ENCODE measurements around the gene NOS1AP.

NOS1AP gene

GRCh38 chr1:162166917-162167615, 97.6 kb downstream of the NOS1AP start:
- Histone ChIP-seq H2AK5ac (ENCODE audit: low read length, severe bottlenecking) (no peak overlapping the region), H3K4me2 (ENCODE audit: low read length, poor library complexity, severe bottlenecking) (no peak overlapping the region), H3K27me3 (ENCODE audit: control insufficient read depth in 1 of 2, insufficient read depth in 1 of 2, low read length in 2 of 2) (peaks cover 0 to 47% of the 10 kb centered on the region in 2 experiments), H2BK15ac (ENCODE audit: low read depth, poor library complexity, severe bottlenecking) (no peak overlapping the region), H3K9ac (ENCODE audit: low read length) (no peak overlapping the region), H3K27ac (ENCODE audit: low read length, poor library complexity, severe bottlenecking) (no peak overlapping the region), H3K4ac (ENCODE audit: low read depth in 1 of 2, low read length in 2 of 2) (no peak overlapping the region), H2BK120ac (ENCODE audit: low read depth, low read length) (no peak overlapping the region), H3K18ac (ENCODE audit: low read depth in 1 of 2, low read length in 2 of 2) (peak overlapping the region in 1 of 2 experiments; percentile 42), H3K14ac (ENCODE audit: low read length in 2 of 2) (peak overlapping the region in 1 of 2 experiments; percentile 18), H3K36me3 (ENCODE audit: control insufficient read depth in 1 of 2, insufficient read depth in 2 of 2, low read depth in 1 of 2, low read length in 2 of 2) (no peaks in the 10 kb centered on the region), H2AFZ (ENCODE audit: low read depth, low read length) (no peak overlapping the region), H4K8ac (ENCODE audit: low read length) (no peak overlapping the region), H3K9me3 (ENCODE audit: control insufficient read depth, low read length) (no peaks in the 10 kb centered on the region), H2BK5ac (ENCODE audit: low read depth, low read length, poor library complexity, severe bottlenecking) (no peak overlapping the region), H3K23ac (ENCODE audit: low read length in 2 of 2) (peak overlapping the region in 1 of 2 experiments; percentile 70), H3K79me1 (replicated peaks; ENCODE audit: low read length, poor library complexity, severe bottlenecking) (no peaks in the 10 kb centered on the region), H4K91ac (ENCODE audit: low read length) (no peak overlapping the region), H3K4me1 (ENCODE audit: control insufficient read depth, insufficient read depth, low read depth, low read length) (peaks cover 5% of the 10 kb centered on the region), H2BK12ac (ENCODE audit: low read length in 2 of 2) (no peak overlapping the region), H3K4me3 (ENCODE audit: insufficient read depth in 1 of 2, low read depth in 1 of 2, low read length in 2 of 2) (no peak overlapping the region)
- WGBS = 69% methylated on average over 9 of the region's 9 CpGs
- no peak for DNase-seq

- H2AK5ac ChIP-seq (ENCODE audit: low read length, severe bottlenecking) = no peak overlapping the region
- no peaks in the 10 kb centered on the region for H3K36me3 ChIP-seq (ENCODE audit: control insufficient read depth in 1 of 2, insufficient read depth in 2 of 2, low read depth in 1 of 2, low read length in 2 of 2)
- no peak overlapping the region for H2AFZ ChIP-seq (ENCODE audit: low read depth, low read length)
- H3K14ac ChIP-seq (ENCODE audit: low read length in 2 of 2) = peak overlapping the region in 1 of 2 experiments; percentile 1
- no peak overlapping the region for H2BK120ac ChIP-seq (ENCODE audit: low read depth, low read length)
- peaks cover 0 to 38% of the 10 kb centered on the region in 2 experiments for H3K27me3 ChIP-seq (ENCODE audit: control insufficient read depth in 1 of 2, insufficient read depth in 1 of 2, low read length in 2 of 2)
- no peak overlapping the region for H3K27ac ChIP-seq (ENCODE audit: low read length, poor library complexity, severe bottlenecking)
- H3K79me1 ChIP-seq (replicated peaks; ENCODE audit: low read length, poor library complexity, severe bottlenecking) = no peaks in the 10 kb centered on the region
- peaks cover 5% of the 10 kb centered on the region for H3K4me1 ChIP-seq (ENCODE audit: control insufficient read depth, insufficient read depth, low read depth, low read length)
- H4K8ac ChIP-seq (ENCODE audit: low read length) = no peak overlapping the region
- H3K18ac ChIP-seq (ENCODE audit: low read depth in 1 of 2, low read length in 2 of 2) = no peak overlapping the region
- no peak overlapping the region for H2BK15ac ChIP-seq (ENCODE audit: low read depth, poor library complexity, severe bottlenecking)
- no peak overlapping the region for H3K4ac ChIP-seq (ENCODE audit: low read depth in 1 of 2, low read length in 2 of 2)
- no peak overlapping the region for H3K4me2 ChIP-seq (ENCODE audit: low read length, poor library complexity, severe bottlenecking)
- no peak for DNase-seq
- no peak overlapping the region for H4K91ac ChIP-seq (ENCODE audit: low read length)
- 65% methylated on average over 3 of the region's 5 CpGs for WGBS
- H3K9ac ChIP-seq (ENCODE audit: low read length) = no peak overlapping the region
- H2BK12ac ChIP-seq (ENCODE audit: low read length in 2 of 2) = no peak overlapping the region
- H2BK5ac ChIP-seq (ENCODE audit: low read depth, low read length, poor library complexity, severe bottlenecking) = no peak overlapping the region
- no peaks in the 10 kb centered on the region for H3K9me3 ChIP-seq (ENCODE audit: control insufficient read depth, low read length)
- H3K4me3 ChIP-seq (ENCODE audit: insufficient read depth in 1 of 2, low read depth in 1 of 2, low read length in 2 of 2) = no peak overlapping the region
- no peak overlapping the region for H3K23ac ChIP-seq (ENCODE audit: low read length in 2 of 2)
These were observed 98.8 kb downstream of the NOS1AP start for GRCh38 chr1:162168261-162168660.

- H3K4ac ChIP-seq (ENCODE audit: low read depth in 1 of 2, low read length in 2 of 2) = no peak overlapping the region
- H3K36me3 ChIP-seq (ENCODE audit: control insufficient read depth in 1 of 2, insufficient read depth in 2 of 2, low read depth in 1 of 2, low read length in 2 of 2) = no peaks in the 10 kb centered on the region
- H3K27me3 ChIP-seq (ENCODE audit: control insufficient read depth in 1 of 2, insufficient read depth in 1 of 2, low read length in 2 of 2) = peaks cover 0 to 29% of the 10 kb centered on the region in 2 experiments
- H3K4me3 ChIP-seq (ENCODE audit: insufficient read depth in 1 of 2, low read depth in 1 of 2, low read length in 2 of 2) = no peak overlapping the region
- H3K79me1 ChIP-seq (replicated peaks; ENCODE audit: low read length, poor library complexity, severe bottlenecking) = no peaks in the 10 kb centered on the region
- H4K91ac ChIP-seq (ENCODE audit: low read length) = no peak overlapping the region
- no peak overlapping the region for H4K8ac ChIP-seq (ENCODE audit: low read length)
- H3K9me3 ChIP-seq (ENCODE audit: control insufficient read depth, low read length) = no peaks in the 10 kb centered on the region
- no peak overlapping the region for H3K23ac ChIP-seq (ENCODE audit: low read length in 2 of 2)
- no peak overlapping the region for H3K9ac ChIP-seq (ENCODE audit: low read length)
- H2BK120ac ChIP-seq (ENCODE audit: low read depth, low read length) = no peak overlapping the region
- no peak overlapping the region for H3K27ac ChIP-seq (ENCODE audit: low read length, poor library complexity, severe bottlenecking)
- H2BK15ac ChIP-seq (ENCODE audit: low read depth, poor library complexity, severe bottlenecking) = no peak overlapping the region
- H3K18ac ChIP-seq (ENCODE audit: low read depth in 1 of 2, low read length in 2 of 2) = no peak overlapping the region
- no peak overlapping the region for H2AFZ ChIP-seq (ENCODE audit: low read depth, low read length)
- 79% methylated on average over 7 of the region's 7 CpGs for WGBS
- no peak for DNase-seq
- H2BK5ac ChIP-seq (ENCODE audit: low read depth, low read length, poor library complexity, severe bottlenecking) = no peak overlapping the region
- no peak overlapping the region for H2BK12ac ChIP-seq (ENCODE audit: low read length in 2 of 2)
- no peak overlapping the region for H3K4me2 ChIP-seq (ENCODE audit: low read length, poor library complexity, severe bottlenecking)
- H3K4me1 ChIP-seq (ENCODE audit: control insufficient read depth, insufficient read depth, low read depth, low read length) = peaks cover 5% of the 10 kb centered on the region
- no peak overlapping the region for H3K14ac ChIP-seq (ENCODE audit: low read length in 2 of 2)
- no peak overlapping the region for H2AK5ac ChIP-seq (ENCODE audit: low read length, severe bottlenecking)
These were observed 99.7 kb downstream of the NOS1AP start for GRCh38 chr1:162169031-162169790.

- H2BK5ac ChIP-seq (ENCODE audit: low read depth, low read length, poor library complexity, severe bottlenecking) = no peak overlapping the region
- H3K36me3 ChIP-seq (ENCODE audit: control insufficient read depth in 1 of 2, insufficient read depth in 2 of 2, low read depth in 1 of 2, low read length in 2 of 2) = no peaks in the 10 kb centered on the region
- H3K27me3 ChIP-seq (ENCODE audit: control insufficient read depth in 1 of 2, insufficient read depth in 1 of 2, low read length in 2 of 2) = peaks cover 0 to 18% of the 10 kb centered on the region in 2 experiments
- no peaks in the 10 kb centered on the region for H3K9me3 ChIP-seq (ENCODE audit: control insufficient read depth, low read length)
- H4K91ac ChIP-seq (ENCODE audit: low read length) = no peak overlapping the region
- H3K4me1 ChIP-seq (ENCODE audit: control insufficient read depth, insufficient read depth, low read depth, low read length) = peaks cover 6% of the 10 kb centered on the region
- no peak overlapping the region for H3K23ac ChIP-seq (ENCODE audit: low read length in 2 of 2)
- H2AK5ac ChIP-seq (ENCODE audit: low read length, severe bottlenecking) = no peak overlapping the region
- no peak overlapping the region for H2AFZ ChIP-seq (ENCODE audit: low read depth, low read length)
- no peak overlapping the region for H3K4me2 ChIP-seq (ENCODE audit: low read length, poor library complexity, severe bottlenecking)
- no peak overlapping the region for H3K9ac ChIP-seq (ENCODE audit: low read length)
- H3K14ac ChIP-seq (ENCODE audit: low read length in 2 of 2) = no peak overlapping the region
- no peak for DNase-seq
- H3K4me3 ChIP-seq (ENCODE audit: insufficient read depth in 1 of 2, low read depth in 1 of 2, low read length in 2 of 2) = no peak overlapping the region
- H4K8ac ChIP-seq (ENCODE audit: low read length) = no peak overlapping the region
- no peak overlapping the region for H2BK15ac ChIP-seq (ENCODE audit: low read depth, poor library complexity, severe bottlenecking)
- no peak overlapping the region for H3K4ac ChIP-seq (ENCODE audit: low read depth in 1 of 2, low read length in 2 of 2)
- no peak overlapping the region for H3K18ac ChIP-seq (ENCODE audit: low read depth in 1 of 2, low read length in 2 of 2)
- H2BK120ac ChIP-seq (ENCODE audit: low read depth, low read length) = no peak overlapping the region
- no peak overlapping the region for H2BK12ac ChIP-seq (ENCODE audit: low read length in 2 of 2)
- 94% methylated on average over 2 of the region's 3 CpGs for WGBS
- no peaks in the 10 kb centered on the region for H3K79me1 ChIP-seq (replicated peaks; ENCODE audit: low read length, poor library complexity, severe bottlenecking)
- no peak overlapping the region for H3K27ac ChIP-seq (ENCODE audit: low read length, poor library complexity, severe bottlenecking)
These were observed 101.6 kb downstream of the NOS1AP start for GRCh38 chr1:162171111-162171510.
